GM19025 (cell line): ENCODE results near the gene ABCC10.
"Not testable (repeated sequence)": the region's sequence is repeated elsewhere in the genome, so short reads cannot be mapped to it uniquely, and the experiment has no call there.

ENCODE experiments used
- ATAC-seq: cut with Tn5 transposase; IDR thresholded peaks from one replicate; pipeline ENCODE4 v1.9.1; 2021; ENCODE audit warnings: mild to moderate bottlenecking, low read depth, moderate library complexity; ENCODE audit not compliant: unreplicated experiment

The ABCC10 gene

DNA sequence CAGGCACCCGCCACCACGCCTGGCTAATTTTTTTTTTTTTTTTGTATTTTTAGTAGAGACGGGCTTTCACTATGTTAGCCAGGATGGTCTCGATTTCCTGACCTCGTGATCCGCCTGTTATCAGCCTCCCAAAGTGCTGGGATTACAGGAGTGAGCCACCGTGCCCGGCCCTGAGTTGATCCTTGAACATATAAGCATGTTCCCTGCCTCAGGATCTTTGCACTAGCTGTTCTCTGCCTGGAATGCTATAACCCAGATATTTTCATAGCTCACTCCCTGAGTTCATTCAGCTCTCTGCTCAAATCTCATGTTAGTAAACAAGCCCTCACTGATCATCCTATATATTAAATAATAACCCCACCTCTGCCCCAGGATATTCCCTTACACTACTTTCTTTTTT lies 37.0 kb downstream of the ABCC10 start:
- no peak for ATAC-seq

DNA sequence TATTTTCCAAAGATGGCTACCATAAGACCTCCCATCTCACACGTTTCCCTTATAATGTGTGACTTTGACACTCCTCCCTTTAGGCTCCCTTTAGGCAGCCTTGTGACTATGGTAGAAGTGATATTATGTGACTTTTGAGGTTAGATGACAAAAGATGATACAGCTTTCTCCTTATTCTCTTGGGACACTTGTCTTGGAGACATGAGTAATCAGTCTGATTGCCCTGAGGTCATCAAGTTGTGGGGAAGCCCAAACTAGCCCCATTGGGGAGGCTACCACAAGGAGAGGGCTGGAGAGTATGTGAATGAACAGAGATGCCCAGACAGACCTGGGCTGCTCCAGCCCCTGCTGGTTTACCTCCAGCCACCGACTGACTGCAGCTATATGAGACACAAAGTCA lies 38.6 kb downstream of the ABCC10 start:
- ATAC-seq = no peak

DNA sequence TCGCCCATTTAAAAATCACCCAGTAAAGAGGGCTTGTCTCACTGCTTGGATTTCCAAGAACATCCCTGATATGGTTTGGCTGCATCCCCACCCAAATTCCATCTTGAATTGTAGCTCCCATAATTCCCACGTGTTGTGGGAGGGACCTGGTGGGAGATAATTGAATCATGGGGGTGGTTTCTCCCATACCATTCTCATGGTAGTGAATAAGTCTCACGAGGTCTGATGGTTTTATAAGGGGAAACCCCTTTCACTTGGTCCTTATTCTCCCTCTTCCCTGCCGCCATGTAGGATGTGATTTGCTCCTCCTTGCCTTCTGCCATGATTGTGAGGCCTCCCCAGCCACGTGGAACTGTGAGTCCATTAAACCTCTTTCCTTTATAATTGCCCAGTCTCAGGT lies 39.9 kb downstream of the ABCC10 start:
- ATAC-seq = not testable (repeated sequence)

- no peak for ATAC-seq
Observed at GRCh38 chr6:43467752-43468151, 40.4 kb downstream of the ABCC10 start.

DNA sequence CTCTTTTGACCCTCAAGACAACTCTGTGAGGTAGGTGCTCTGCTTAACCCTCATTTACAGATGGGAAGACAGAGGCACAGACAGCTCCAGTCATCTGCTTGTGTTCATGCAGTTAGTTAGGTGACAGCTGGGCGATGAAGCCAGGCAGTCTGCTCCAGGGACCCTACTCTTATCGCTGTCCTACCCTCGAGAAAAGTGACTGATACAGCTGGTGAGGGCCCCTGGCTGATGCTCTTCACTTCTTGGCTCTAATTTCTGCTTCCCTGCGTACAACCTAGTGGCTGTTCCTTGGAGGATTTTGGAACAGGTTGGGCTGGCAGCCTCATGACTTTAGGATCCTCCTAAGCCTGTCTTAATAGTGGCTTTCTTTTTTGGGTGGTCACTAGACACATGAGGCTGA lies 40.9 kb downstream of the ABCC10 start:
- no peak for ATAC-seq

DNA sequence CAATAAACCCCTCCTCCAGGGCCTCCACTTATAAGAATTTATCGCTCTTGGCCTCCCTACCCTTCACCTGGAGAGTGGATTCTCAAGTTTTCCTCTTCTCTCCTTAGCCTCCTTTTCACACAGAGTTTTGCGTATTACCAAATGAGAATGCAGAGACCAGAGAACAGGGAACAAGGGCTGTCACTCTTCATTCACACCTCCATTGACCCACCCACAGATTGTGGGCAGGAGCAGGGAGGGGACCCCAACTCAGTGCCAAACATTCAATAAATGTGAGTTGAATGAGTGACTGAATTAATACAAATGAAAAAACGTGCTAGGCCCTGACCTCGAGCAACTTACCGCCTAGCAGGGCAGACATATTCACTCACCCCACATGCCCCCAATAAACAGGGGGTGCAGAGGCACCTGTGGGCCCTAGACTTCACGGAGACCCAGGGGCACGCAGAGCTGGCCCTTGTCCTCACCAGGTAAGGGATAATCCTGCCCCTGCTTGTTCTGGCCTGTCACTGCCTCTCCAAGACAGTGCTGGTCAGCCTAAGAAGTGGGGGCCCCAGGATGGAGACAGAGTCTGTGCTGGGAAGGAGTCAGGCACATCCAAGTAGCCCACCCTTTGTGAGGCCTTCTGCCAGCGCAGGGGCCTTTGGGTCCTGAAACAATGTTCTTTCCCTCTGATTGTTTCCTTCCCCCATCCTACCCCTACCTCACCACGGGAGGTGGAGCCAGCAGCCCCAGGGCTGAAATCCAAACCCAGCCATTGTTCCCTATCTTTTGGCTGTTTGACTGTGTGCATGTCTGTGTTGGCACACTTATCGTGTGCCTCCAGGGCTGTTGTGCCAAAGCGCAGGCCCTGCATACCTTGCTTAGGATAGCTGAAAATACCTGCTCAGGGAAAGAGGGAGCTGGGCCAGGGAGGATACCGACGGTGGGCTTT lies 41.7 kb downstream of the ABCC10 start:
- ATAC-seq = no peak

GRCh38 chr6:43469947-43470346 lies 42.6 kb downstream of the ABCC10 start:
- no peak for ATAC-seq

GRCh38 chr6:43471399-43471798 lies 44.1 kb downstream of the ABCC10 start:
- no peak for ATAC-seq

GRCh38 chr6:43472515-43472914 lies 45.2 kb downstream of the ABCC10 start:
- no peak for ATAC-seq

GRCh38 chr6:43475516-43475915 lies 48.2 kb downstream of the ABCC10 start:
- ATAC-seq = no peak

- no peak for ATAC-seq
Observed at GRCh38 chr6:43476746-43477145, 49.4 kb downstream of the ABCC10 start.

DNA sequence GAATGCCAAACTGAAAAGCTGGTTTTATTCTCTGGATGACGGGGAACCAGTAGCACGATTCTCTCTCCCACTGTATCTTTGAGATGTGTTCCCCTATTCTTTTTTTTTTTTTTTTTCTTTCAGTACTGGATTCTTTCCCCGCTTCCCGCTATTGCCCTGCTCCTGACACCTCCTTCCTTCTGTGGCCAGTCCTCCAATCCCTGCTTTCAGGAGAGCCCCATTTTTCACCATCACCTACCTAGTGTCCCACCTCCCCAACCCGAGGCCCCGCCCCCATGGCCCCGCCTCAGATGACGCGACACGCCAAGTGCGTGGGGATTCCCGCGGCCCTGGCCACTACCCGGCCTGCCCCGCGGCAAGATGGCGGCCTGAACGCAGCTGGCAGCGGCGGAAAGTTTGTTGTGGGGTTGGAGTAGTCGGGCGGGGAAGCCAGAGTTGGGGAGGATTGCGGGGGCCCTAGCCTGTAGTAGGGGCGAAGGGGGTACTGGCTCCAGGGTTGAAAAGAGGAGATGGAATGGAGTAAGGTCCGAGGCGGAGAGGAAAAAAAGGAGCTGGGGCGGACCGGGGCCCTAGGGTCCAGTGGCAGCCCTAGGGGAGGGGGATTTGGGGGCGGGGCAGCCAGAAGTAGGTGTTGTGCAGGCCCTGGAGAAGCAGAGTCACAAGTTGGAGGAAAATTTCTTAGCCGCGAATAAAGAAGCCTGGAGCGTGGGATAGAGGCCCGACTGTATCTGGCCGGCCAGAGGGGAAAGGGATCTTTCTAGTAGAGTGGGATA lies 50.1 kb downstream of the ABCC10 start, which contains the start of gene TJAP1:
TSS of gene TJAP1 (plus strand) at position 336 of the 773 bp plus-strand sequence. CDS start 21,432 bp downstream, outside the sequence.
- ATAC-seq = peak; percentile 96

DNA sequence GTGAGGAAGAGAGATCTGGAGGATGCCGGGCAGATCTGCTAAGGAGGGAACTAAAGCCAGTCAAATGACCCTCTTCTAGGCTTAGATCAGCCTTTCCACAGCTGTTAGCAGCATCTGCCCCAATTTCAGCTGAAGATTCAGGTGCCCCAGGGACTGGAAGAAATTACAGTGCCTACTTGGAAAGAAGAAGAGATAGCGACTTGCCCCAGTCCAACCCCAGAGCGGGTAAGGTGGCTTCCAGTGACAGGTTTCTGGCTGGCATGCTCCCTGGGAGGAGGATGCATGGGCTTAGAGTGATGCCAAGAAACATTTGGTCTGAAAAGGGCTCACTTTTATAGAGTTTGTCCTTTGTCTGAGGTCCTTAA lies 50.6 kb downstream of the ABCC10 start:
- ATAC-seq = no peak

DNA sequence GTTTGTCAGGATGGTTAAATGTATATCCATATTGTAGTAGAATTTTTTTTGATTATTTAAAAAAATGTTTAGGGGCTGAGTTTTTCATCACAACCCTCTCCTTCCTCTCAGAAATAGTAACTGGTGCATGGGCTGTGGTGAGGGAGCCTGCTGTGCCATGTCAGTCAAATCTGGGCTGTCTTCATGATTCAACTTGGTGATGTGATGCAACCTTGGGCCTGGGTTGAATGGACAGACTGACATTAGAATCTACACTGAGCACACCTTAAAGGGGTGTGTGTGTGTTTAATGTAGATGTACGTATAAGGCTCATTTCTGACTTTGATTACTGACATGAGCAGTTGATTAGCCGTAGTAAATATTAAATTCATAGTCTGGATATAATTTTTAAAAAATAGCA lies 53.7 kb downstream of the ABCC10 start:
- no peak for ATAC-seq

- no peak for ATAC-seq
Observed at GRCh38 chr6:43481591-43482236, 54.4 kb downstream of the ABCC10 start.

DNA sequence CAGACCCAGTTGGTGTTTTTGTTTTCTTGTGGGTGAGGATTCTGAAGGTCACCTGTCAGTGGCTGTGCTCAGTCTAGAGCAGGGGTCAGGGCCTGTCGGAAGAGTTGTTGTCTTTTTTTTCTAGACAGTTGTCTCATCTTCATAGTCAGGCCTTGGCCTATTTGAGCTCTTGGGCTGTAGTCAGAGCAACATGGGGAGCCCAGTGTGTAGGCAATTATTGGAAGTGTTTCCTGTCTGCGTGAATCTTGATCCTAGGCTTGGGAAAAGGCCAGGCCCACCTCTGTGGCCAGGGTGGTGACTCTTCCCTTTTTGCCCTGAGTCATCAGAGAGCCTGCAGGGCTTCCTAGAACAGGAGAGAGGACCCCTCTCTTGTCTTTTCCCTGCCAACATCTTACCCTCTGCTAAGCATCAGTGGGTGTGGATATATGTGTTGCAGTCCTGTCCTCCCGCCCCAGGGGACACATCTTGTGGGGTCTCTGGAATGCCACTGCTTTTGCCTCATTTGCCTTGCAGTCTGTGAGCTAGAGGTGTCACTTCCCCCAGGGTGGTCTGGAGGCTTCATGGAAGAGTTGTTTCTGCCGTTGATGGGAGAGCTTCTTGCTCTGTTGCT lies 61.4 kb downstream of the ABCC10 start:
- no peak for ATAC-seq

DNA sequence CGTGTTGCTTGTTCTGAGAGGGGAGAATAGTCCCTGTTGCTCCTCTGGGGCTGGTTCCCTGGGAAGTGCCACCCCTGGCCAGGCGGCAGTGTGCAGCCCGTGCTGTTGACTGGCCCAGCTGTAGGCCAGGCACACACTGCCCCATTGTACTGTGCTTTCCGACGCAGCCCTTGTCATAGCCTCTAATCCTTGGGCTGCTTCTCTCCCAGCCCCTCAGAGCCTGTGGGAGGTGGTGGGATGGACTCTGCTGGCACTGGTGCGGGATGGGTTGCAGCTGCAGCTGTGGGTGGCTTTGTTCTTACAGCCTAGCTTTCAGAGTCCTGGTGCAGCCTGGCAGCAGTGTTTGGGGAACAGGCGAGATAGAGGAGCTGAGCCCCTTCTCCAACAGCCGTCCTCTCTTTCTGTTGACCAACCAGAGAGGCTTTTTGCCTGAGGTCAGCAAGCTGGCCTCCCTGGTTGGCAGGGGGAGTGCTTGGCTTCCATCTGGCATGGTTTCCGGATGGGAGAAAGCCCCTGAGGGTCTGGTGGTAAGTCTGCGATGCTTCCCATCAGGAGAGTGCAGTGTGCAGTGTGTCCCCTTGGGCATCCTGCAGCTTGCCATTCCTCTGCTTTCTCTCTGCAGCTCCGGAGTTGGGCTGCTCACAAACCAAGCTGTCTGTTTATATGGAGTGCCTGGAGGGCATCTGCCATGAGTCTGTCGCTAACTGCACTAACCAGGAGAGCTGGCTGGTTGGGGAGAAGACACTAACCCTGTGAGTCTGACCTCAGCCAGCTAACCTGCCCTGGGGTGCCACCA lies 62.1 kb downstream of the ABCC10 start:
- no peak for ATAC-seq

DNA sequence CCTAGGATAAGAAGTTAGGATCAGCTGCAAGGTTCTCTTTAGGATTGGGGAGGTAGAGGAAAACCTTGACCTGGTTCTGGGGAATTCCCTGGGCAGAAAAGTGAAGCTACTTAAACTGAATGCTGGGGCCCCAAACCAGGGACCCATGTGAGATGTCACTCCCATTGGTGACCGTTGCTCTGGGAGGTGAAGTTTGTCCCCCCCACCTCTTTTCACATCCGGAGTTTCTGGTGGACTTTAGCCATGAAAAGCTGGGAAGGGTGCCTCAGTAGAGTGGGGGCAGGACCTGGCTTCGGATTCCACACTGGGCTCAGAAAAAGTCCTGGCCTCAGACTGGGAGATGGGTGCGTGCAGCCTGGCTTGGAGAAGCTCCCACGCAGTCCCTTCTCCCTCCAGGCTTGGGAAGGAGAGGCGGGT lies 63.2 kb downstream of the ABCC10 start:
- ATAC-seq = no peak

- ATAC-seq = no peak
Observed at GRCh38 chr6:43491750-43492661, 64.7 kb downstream of the ABCC10 start.
